ENCODE data around the gene IYD. TPM values are rescaled to one million over a fixed set of nuclear protein-coding genes. Genes with fewer than 3 reads are reported as not detected.

Gene IYD
- total RNA-seq, 1 experiment from 2014 or later: not detected

DNA sequence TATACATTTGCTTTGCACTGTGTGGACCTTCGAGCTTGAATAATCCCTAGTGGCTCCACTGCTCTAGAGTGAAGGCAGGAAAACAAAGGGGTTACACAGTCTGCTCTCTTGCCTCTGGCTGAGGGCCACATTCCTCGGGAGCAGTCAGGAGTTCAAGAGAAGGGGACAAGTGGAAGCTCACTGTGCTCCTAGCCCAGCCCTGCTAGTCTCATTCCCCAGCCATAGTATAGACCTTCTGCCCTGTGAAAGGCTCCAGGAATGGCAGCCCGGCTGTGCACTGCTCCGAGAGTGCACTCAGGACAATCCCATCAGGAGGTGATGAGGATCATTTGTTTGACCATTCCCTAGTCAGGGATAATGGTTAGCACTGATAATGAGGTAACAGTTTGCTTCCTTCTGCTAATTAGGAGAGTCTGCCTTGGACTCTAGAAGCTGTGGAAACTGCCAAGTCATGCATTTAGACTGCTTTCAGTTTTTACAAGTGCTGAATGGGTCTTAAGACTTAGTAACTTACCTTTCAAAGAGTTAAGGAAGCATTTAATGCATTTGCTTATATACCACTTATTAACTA, 8.5 kb downstream of the IYD start:
- H3K27ac Mint-ChIP-seq: no peak overlapping the region

More for the DNA sequence above, 8.5 kb downstream of the IYD start:
- H3K4ac ChIP-seq (ENCODE audit: low read depth, low read length): no peak overlapping the region
- H3K79me2 ChIP-seq (ENCODE audit: insufficient read depth, low read length): no peaks in the 10 kb centered on the region
- no peak overlapping the region for H4K8ac ChIP-seq (replicated peaks; ENCODE audit: insufficient read length, low read depth, low read length)
- no peak overlapping the region for H2AK5ac ChIP-seq (ENCODE audit: insufficient read length, low read length)
- H2AFZ ChIP-seq (ENCODE audit: low read length): no peak overlapping the region
- H3K9me3 Mint-ChIP-seq: no peaks in the 10 kb centered on the region
- H2BK12ac ChIP-seq (ENCODE audit: insufficient read length, low read depth, low read length): no peak overlapping the region
- H3K27me3 Mint-ChIP-seq (ENCODE audit: low read depth): peaks cover 8% of the 10 kb centered on the region
- H2BK5ac ChIP-seq (ENCODE audit: insufficient read length, low read length): no peak overlapping the region
- no peak overlapping the region for H2BK15ac ChIP-seq (ENCODE audit: low read depth, low read length)
- H3K23me2 ChIP-seq (ENCODE audit: insufficient read length, low read depth, low read length, poor library complexity, severe bottlenecking): no peaks in the 10 kb centered on the region
- H3K27ac ChIP-seq (ENCODE audit: insufficient read length, low read depth, low read length): no peak overlapping the region
- H3K4me2 ChIP-seq (ENCODE audit: insufficient read depth, insufficient read length, low read length): no peak overlapping the region
- no peaks in the 10 kb centered on the region for H3K4me1 ChIP-seq (ENCODE audit: insufficient read depth, low read length)
- H3K27me3 ChIP-seq (ENCODE audit: insufficient read depth, low read length): no peaks in the 10 kb centered on the region
- WGBS (ENCODE audit: extremely low coverage, insufficient read length, low lambda C conversion rate): no CpG with 5 or more reads among the region's 4 CpGs
- no peak overlapping the region for H3K9ac ChIP-seq (ENCODE audit: extremely low read depth, insufficient read length, low read length)
- no peaks in the 10 kb centered on the region for H4K20me1 ChIP-seq (ENCODE audit: control insufficient read depth, insufficient read depth, insufficient read length)
- H3K4me1 Mint-ChIP-seq: 0 out of 4 replicates have a peak, but pooled peaks cover 0 to 2% of the 10 kb centered on the region in 2 experiments
- H3K79me1 ChIP-seq (ENCODE audit: insufficient read depth, low read depth, low read length, poor library complexity, severe bottlenecking): no peaks in the 10 kb centered on the region
- H2BK20ac ChIP-seq (ENCODE audit: low read depth, low read length, poor library complexity, severe bottlenecking): no peak overlapping the region
- H3K36me3 Mint-ChIP-seq (ENCODE audit: insufficient read depth in 1 of 3, low read depth in 3 of 3): no peaks in the 10 kb centered on the region
- no peak overlapping the region; the same call in 1 of the 2 replicates for H3K14ac ChIP-seq (ENCODE audit: insufficient read depth, low read length)
- H4K5ac ChIP-seq (ENCODE audit: insufficient read length, low read depth, low read length): no peak overlapping the region
- H3K56ac ChIP-seq (ENCODE audit: insufficient read length, low read depth, low read length): no peak overlapping the region
- H3K9me3 ChIP-seq (ENCODE audit: control insufficient read depth, low read depth, low read length): no peaks in the 10 kb centered on the region
- no peak overlapping the region for H3K23ac ChIP-seq (ENCODE audit: insufficient read length, low read depth, low read length)
- no peak overlapping the region for H4K91ac ChIP-seq (ENCODE audit: insufficient read length, low read depth, low read length)
- TF ChIP-seq, protein P1, sequence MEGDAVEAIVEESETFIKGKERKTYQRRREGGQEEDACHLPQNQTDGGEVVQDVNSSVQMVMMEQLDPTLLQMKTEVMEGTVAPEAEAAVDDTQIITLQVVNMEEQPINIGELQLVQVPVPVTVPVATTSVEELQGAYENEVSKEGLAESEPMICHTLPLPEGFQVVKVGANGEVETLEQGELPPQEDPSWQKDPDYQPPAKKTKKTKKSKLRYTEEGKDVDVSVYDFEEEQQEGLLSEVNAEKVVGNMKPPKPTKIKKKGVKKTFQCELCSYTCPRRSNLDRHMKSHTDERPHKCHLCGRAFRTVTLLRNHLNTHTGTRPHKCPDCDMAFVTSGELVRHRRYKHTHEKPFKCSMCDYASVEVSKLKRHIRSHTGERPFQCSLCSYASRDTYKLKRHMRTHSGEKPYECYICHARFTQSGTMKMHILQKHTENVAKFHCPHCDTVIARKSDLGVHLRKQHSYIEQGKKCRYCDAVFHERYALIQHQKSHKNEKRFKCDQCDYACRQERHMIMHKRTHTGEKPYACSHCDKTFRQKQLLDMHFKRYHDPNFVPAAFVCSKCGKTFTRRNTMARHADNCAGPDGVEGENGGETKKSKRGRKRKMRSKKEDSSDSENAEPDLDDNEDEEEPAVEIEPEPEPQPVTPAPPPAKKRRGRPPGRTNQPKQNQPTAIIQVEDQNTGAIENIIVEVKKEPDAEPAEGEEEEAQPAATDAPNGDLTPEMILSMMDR (conservative IDR thresholded peaks at IDR 0.05): no peak
- no peak overlapping the region for H3K18ac ChIP-seq (ENCODE audit: insufficient read length, low read depth, low read length)
- H3T11ph ChIP-seq (ENCODE audit: low read length): no peak overlapping the region
- no peak for DNase-seq
- no peak overlapping the region for H3K4me3 Mint-ChIP-seq
- H2BK120ac ChIP-seq (ENCODE audit: low read depth, low read length, poor library complexity, severe bottlenecking): no peak overlapping the region
